DMS53 treated with DMSO at 0.1 percent for 48 hours (cell line): ENCODE data around the gene NPFFR1.

Source experiments
- DNase-seq: peaks from one replicate; lab custom pipeline; 2025; ENCODE audit not compliant: unreplicated experiment; lab: John Stamatoyannopoulos, UW

NPFFR1 gene

GRCh38 chr10:70315815-70316214, 32.0 kb upstream of the NPFFR1 start:
- DNase-seq = no peak

GRCh38 chr10:70315276-70315675, 31.5 kb upstream of the NPFFR1 start:
- no peak for DNase-seq

- DNase-seq = no peak
These were observed 29.2 kb upstream of the NPFFR1 start for GRCh38 chr10:70312972-70313371.

GRCh38 chr10:70312249-70312648, 28.4 kb upstream of the NPFFR1 start:
- DNase-seq = no peak

GRCh38 chr10:70311698-70312097, 27.9 kb upstream of the NPFFR1 start:
- no peak for DNase-seq

GRCh38 chr10:70309661-70310060, 25.9 kb upstream of the NPFFR1 start:
- DNase-seq = no peak

GRCh38 chr10:70308121-70309060, 24.6 kb upstream of the NPFFR1 start:
- DNase-seq = no peak

- DNase-seq = no peak
These were observed 23.2 kb upstream of the NPFFR1 start for GRCh38 chr10:70306886-70307520.

- no peak for DNase-seq
These were observed 22.4 kb upstream of the NPFFR1 start for GRCh38 chr10:70306181-70306705.

- DNase-seq = no peak
These were observed 19.9 kb upstream of the NPFFR1 start for GRCh38 chr10:70303730-70304129.

- DNase-seq = no peak
These were observed 18.5 kb upstream of the NPFFR1 start for GRCh38 chr10:70302292-70302691.

- DNase-seq = no peak
These were observed 17.2 kb upstream of the NPFFR1 start for GRCh38 chr10:70300908-70301597.

- no peak for DNase-seq
These were observed 16.7 kb upstream of the NPFFR1 start for GRCh38 chr10:70300461-70300860.

GRCh38 chr10:70299876-70300275, 16.1 kb upstream of the NPFFR1 start:
- DNase-seq = no peak

GRCh38 chr10:70298393-70298792, 14.6 kb upstream of the NPFFR1 start:
- DNase-seq = no peak

- DNase-seq = no peak
These were observed 13.4 kb upstream of the NPFFR1 start for GRCh38 chr10:70297224-70297623.

- peak; percentile 89 for DNase-seq
These were observed 12.6 kb upstream of the NPFFR1 start for GRCh38 chr10:70296406-70296899.

GRCh38 chr10:70295926-70296325, 12.1 kb upstream of the NPFFR1 start:
- DNase-seq = no peak

GRCh38 chr10:70295321-70295720, 11.5 kb upstream of the NPFFR1 start:
- DNase-seq = no peak

GRCh38 chr10:70293169-70293843, 9.5 kb upstream of the NPFFR1 start:
- DNase-seq = no peak

- no peak for DNase-seq
These were observed 8.2 kb upstream of the NPFFR1 start for GRCh38 chr10:70292004-70292403.
